Caco-2 (cell line): Measurements from ENCODE around the gene AP3D1. TPM values are rescaled to one million over a fixed set of nuclear protein-coding genes. Genes with fewer than 3 reads are reported as not detected.
A peak's percentile ranks its signal among the peaks of the same experiment; 100 is the strongest.
"Not testable (repeated sequence)": the region's sequence is repeated elsewhere in the genome, so short reads cannot be mapped to it uniquely, and the experiment has no call there.

Experiments used
- Bru-seq: library from RNA; stranded (reverse); fragments of 400-500 nt; gene quantifications from one replicate; lab custom pipeline; 2021; lab: Mats Ljungman, UMichigan
- BruChase-seq, 2 experiments: library from RNA; stranded (reverse); fragments of 400-500 nt; gene quantifications; one replicate each; lab custom pipeline; 2021; lab: Mats Ljungman, UMichigan
- BruUV-seq: library from RNA; stranded (reverse); fragments of 400-500 nt; replicated peaks from 2 replicates; lab custom pipeline; 2021; lab: Mats Ljungman, UMichigan
- CTCF ChIA-PET: fragments of 300-600 bp; sonication (Branson Sonifier 250); formaldehyde crosslinking; loops from one replicate; lab custom pipeline; 2022; ENCODE audit warnings: antibody characterized with exemption; lab: Charles Lee
- POLR2A ChIA-PET: fragments of 300-600 bp; sonication (Branson Sonifier 250); formaldehyde crosslinking; loops from one replicate; lab custom pipeline; 2022; ENCODE audit warnings: antibody characterized with exemption; lab: Charles Lee
- DNase-seq, 2 experiments: peaks; one replicate each; pipeline versions ENCODE4 v3.0.0 to v3.0.0-alpha.2; 2020 to 2022
- H3K27me3 ChIP-seq: replicated peaks from 2 replicates; pipeline ENCODE4 v1.6.0; 2011; ENCODE audit warnings: low read length; ENCODE audit not compliant: control insufficient read depth, insufficient read depth
- H3K36me3 ChIP-seq: 2 replicates; pipeline ENCODE4 v1.5.1; 2011; ENCODE audit warnings: low read length; ENCODE audit not compliant: control insufficient read depth, insufficient read depth
- H3K4me1 ChIP-seq: fragments of 250-450 bp; sonication (Bioruptor Pico); 2 replicates; pipeline ENCODE4 v1.5.1; 2020; ENCODE audit warnings: mild to moderate bottlenecking
- H3K4me3 ChIP-seq: 2 replicates; pipeline ENCODE4 v1.5.1; 2011; ENCODE audit warnings: low read depth, mild to moderate bottlenecking, control low read depth, low read length
- H3K9me3 ChIP-seq: fragments of 250-450 bp; sonication (Bioruptor Pico); 2 replicates; pipeline ENCODE4 v1.5.1; 2020; ENCODE audit warnings: mild to moderate bottlenecking, moderate library complexity
- H3K27ac Mint-ChIP-seq: one replicate; pipeline ENCODE4 v1.8.0; 2022; ENCODE audit warnings: mixed read lengths; ENCODE audit not compliant: unreplicated experiment
- H3K27me3 Mint-ChIP-seq: one replicate; pipeline ENCODE4 v1.8.0; 2022; ENCODE audit warnings: mixed read lengths; ENCODE audit not compliant: insufficient read depth, unreplicated experiment
- H3K36me3 Mint-ChIP-seq: one replicate; pipeline ENCODE4 v1.8.0; 2022; ENCODE audit warnings: mild to moderate bottlenecking, mixed read lengths; ENCODE audit not compliant: insufficient read depth, unreplicated experiment
- H3K4me1 Mint-ChIP-seq: one replicate; pipeline ENCODE4 v1.8.0; 2022; ENCODE audit warnings: low read depth, mixed read lengths; ENCODE audit not compliant: unreplicated experiment
- H3K4me3 Mint-ChIP-seq: one replicate; pipeline ENCODE4 v1.8.0; 2022; ENCODE audit warnings: mild to moderate bottlenecking, moderate library complexity, mixed read lengths; ENCODE audit not compliant: unreplicated experiment
- H3K9me3 Mint-ChIP-seq: one replicate; pipeline ENCODE4 v1.8.0; 2022; ENCODE audit warnings: mixed read lengths; ENCODE audit not compliant: unreplicated experiment
- intact Hi-C: fragments of 100-400 bp; cut with micrococcal nuclease; formaldehyde crosslinking; loops from one replicate; pipeline ENCODE4 v1.10.0; 2022; ENCODE audit not compliant: unreplicated experiment
- long read RNA-seq: library from polyadenylated mRNA; stranded (forward); transcript quantifications from one replicate; pipeline ENCODE4 v2.0.0, GENCODE V29; 2022
- total RNA-seq: library from RNA; stranded (reverse); gene quantifications from 2 replicates; pipeline ENCODE4 v1.2.3, GENCODE V29; 2022
- TF ChIP-seq, protein P1 (sequence below), 2 experiments: fragments of 200-600 bp in 1 of 2; IDR thresholded peaks; 1 replicate in 1 of 2; 2 replicates in 1 of 2; pipeline versions ENCODE4 v1.5.1 to v1.8.0; 2011 to 2022; ENCODE audit warnings: antibody characterized with exemption in 1 of 2, control low read depth in 1 of 2, inconsistent platforms in 1 of 2, low read depth in 1 of 2, low read length in 1 of 2, mild to moderate bottlenecking in 1 of 2, moderate library complexity in 1 of 2; ENCODE audit not compliant: insufficient read depth in 1 of 2, severe bottlenecking in 1 of 2, unreplicated experiment in 1 of 2

AP3D1 gene
- total RNA-seq = 150 and 151 TPM in 2 replicates
- percentile 71 among the genes with signal in this experiment for Bru-seq, nascent RNA
- BruChase-seq, experiment 1, labeled RNA remaining after a 2-hour chase = percentile 78 among the genes with signal in this experiment
- BruChase-seq, experiment 2, labeled RNA remaining after a 6-hour chase = percentile 88 among the genes with signal in this experiment
- long read RNA-seq, full-length matches to known transcripts = 21 of 67 reads
- long read RNA-seq, partial matches to known transcripts = 19 of 67 reads
- long read RNA-seq, other reads (novel, unspliced or antisense) = 27 of 67 reads

DNA sequence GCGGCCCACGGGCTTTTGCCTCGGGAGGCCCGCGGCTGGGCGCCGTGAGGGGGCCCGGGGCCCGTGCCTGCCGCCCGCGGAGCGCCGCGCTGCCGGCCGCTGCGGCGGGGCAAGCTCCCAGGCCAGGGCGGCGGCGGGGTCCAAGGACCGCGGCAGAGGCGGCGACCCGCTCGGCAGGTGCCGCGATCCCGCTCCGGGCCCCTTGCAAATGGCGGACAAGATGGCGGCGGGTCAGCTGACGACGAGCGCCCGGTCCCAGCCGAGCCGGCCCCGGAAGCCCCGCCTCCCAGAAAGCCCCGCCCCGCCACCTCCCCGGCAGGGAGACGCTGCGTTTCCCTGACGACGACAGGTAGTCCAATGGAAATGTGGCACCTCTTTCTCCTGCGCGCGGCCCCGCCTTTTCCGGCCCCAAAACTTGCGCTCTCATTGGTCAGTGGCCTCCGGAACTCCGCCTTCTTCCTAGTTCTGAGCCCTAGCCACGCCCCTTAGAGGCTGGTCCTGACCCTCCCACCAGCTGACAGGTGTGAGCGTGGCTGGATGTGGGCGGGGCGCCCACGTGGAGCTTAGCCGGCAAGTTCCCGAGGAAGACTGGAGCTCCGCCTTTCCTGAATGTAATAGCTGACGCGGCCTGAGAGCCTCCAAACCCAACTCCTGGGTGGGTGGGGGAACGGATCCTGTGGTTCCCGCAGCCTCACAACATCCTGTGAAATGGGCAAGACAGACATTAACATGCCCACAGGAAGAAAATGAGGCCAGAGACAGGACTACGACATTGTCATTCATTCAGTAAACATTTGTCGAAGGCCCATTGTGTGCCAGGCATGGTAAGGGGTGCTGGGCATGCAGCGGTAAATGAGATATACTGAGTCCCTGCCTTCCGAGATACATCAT, at the start of gene AP3D1:
AP3D1 (minus strand) TSS at position 228 of the 891 bp plus-strand sequence. CDS start 232 bp downstream, outside the sequence.
- Histone ChIP-seq H3K9me3 (no peaks in the 10 kb centered on the region), H3K36me3 (no peaks in the 10 kb centered on the region), H3K4me3 (peak within 1 kb of the TSS; percentile 83), H3K4me1 (peaks cover 24% of the 10 kb centered on the region), H3K27me3 (no peaks in the 10 kb centered on the region)
- peak within 1 kb of the TSS; percentile 79 for H3K27ac Mint-ChIP-seq
- no peaks in the 10 kb centered on the region for H3K9me3 Mint-ChIP-seq
- CTCF ChIA-PET = no interaction called here
- peak within 1 kb of the TSS; percentile 78 for H3K4me3 Mint-ChIP-seq
- POLR2A ChIA-PET = interaction anchor here (0.5 to 0.6 kb wide), 5 partner anchors 23 to 1557 kb away, joined by 3 to 8 read pairs (median 4); partner anchors contain the start of gene TIMM13
- intact Hi-C loops = loop anchor here (2.0 kb wide), 1 partner anchor 55 kb away; the partner anchor contains the start of genes IZUMO4 and MOB3A
- no peaks in the 10 kb centered on the region for H3K27me3 Mint-ChIP-seq
- DNase-seq = peak; percentile 99
- TF ChIP-seq, protein P1, sequence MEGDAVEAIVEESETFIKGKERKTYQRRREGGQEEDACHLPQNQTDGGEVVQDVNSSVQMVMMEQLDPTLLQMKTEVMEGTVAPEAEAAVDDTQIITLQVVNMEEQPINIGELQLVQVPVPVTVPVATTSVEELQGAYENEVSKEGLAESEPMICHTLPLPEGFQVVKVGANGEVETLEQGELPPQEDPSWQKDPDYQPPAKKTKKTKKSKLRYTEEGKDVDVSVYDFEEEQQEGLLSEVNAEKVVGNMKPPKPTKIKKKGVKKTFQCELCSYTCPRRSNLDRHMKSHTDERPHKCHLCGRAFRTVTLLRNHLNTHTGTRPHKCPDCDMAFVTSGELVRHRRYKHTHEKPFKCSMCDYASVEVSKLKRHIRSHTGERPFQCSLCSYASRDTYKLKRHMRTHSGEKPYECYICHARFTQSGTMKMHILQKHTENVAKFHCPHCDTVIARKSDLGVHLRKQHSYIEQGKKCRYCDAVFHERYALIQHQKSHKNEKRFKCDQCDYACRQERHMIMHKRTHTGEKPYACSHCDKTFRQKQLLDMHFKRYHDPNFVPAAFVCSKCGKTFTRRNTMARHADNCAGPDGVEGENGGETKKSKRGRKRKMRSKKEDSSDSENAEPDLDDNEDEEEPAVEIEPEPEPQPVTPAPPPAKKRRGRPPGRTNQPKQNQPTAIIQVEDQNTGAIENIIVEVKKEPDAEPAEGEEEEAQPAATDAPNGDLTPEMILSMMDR (IDR thresholded peaks at IDR 0.05; ENCODE audit: insufficient read depth in 1 of 2, low read depth in 1 of 2, low read length in 1 of 2, severe bottlenecking in 1 of 2, unreplicated experiment in 1 of 2) = no peak
- no TSS peak for BruUV-seq
- peaks cover 25% of the 10 kb centered on the region for H3K36me3 Mint-ChIP-seq
- H3K4me1 Mint-ChIP-seq = peaks cover 7% of the 10 kb centered on the region

DNA sequence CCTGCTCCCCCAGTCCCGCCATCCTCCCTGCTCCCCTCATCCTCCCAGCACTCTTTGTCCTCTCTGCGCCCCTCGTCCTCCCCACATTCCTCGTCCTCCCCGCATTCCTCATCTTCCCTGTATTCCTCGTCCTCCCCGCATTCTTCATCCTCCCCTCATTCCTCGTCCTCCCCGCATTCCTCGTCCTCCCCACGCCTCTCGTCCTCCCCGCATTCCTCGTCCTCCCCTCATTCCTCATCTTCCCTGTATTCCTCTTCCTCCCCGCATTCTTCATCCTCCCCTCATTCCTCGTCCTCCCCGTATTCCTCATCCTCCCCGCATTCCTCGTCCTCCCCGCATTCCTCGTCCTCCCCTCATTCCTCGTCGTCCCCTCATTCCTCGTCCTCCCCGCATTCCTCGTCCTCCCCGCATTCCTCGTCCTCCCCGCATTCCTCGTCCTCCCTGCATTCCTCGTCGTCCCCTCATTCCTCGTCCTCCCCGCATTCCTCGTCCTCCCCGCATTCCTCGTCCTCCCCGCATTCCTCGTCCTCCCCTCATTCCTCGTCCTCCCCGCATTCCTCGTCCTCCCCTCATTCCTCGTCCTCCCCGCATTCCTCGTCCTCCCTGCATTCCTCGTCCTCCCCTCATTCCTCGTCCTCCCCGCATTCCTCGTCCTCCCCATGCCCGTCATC, 49.4 kb upstream of the AP3D1 start:
- CTCF ChIA-PET, POLR2A ChIA-PET, H3K27ac Mint-ChIP-seq, H3K27me3 ChIP-seq, DNase-seq, H3K4me1 Mint-ChIP-seq, intact Hi-C loops, H3K4me3 ChIP-seq, H3K36me3 ChIP-seq, H3K27me3 Mint-ChIP-seq, H3K4me1 ChIP-seq, H3K9me3 Mint-ChIP-seq, H3K9me3 ChIP-seq, BruUV-seq, H3K4me3 Mint-ChIP-seq: not testable (repeated sequence)
- H3K36me3 Mint-ChIP-seq = peaks cover 58% of the 10 kb centered on the region

- intact Hi-C loops = no loop called here
- peaks cover 51% of the 10 kb centered on the region for H3K36me3 Mint-ChIP-seq
- no peak overlapping the region for H3K4me3 Mint-ChIP-seq
- H3K9me3 ChIP-seq = no peaks in the 10 kb centered on the region
- H3K4me1 Mint-ChIP-seq = no peaks in the 10 kb centered on the region
- H3K9me3 Mint-ChIP-seq = no peaks in the 10 kb centered on the region
- H3K4me3 ChIP-seq = no peak overlapping the region
- no peaks in the 10 kb centered on the region for H3K27me3 Mint-ChIP-seq
- BruUV-seq = no TSS peak
- no peaks in the 10 kb centered on the region for H3K27me3 ChIP-seq
- H3K27ac Mint-ChIP-seq = no peak overlapping the region
- peaks cover 1% of the 10 kb centered on the region; the same call in 1 of the 2 replicates for H3K36me3 ChIP-seq
- no peak for DNase-seq
- ChIA-PET CTCF (no interaction called here), POLR2A (no interaction called here)
- TF ChIP-seq, protein P1 (IDR thresholded peaks at IDR 0.05; ENCODE audit: insufficient read depth in 1 of 2, low read depth in 1 of 2, low read length in 1 of 2, severe bottlenecking in 1 of 2, unreplicated experiment in 1 of 2) = no peak
- no peaks in the 10 kb centered on the region for H3K4me1 ChIP-seq
Measured at GRCh38 chr19:2199861-2200623, 48.7 kb upstream of the AP3D1 start.
